Adrenal gland (tissue), 5 donors: ENCODE measurements around the gene C1QTNF9.

Experiments
- POLR2A ChIP-seq, 2 donors: fragments of 450-650 bp; IDR thresholded peaks; one replicate each; pipeline ENCODE4 v1.6.1; 2017; ENCODE audit warnings: antibody characterized with exemption in 2 of 2, mild to moderate bottlenecking in 2 of 2, moderate library complexity in 1 of 2
- TF ChIP-seq, protein P1 (sequence below), 6 experiments: fragments of 450-650 bp in 4 of 6; fragments of 200-600 bp in 2 of 6; sonication (generic) in 1 of 6; IDR thresholded peaks; 1 replicate in 5 of 6; 2 replicates in 1 of 6; pipeline versions ENCODE4 v1.5.1 to v1.8.0; 2016 to 2021; ENCODE audit warnings: antibody characterized with exemption in 6 of 6, mild to moderate bottlenecking in 2 of 6, moderate library complexity in 1 of 6
- donor health status: DM: no; HTN: no; CAD: no.

DNA sequence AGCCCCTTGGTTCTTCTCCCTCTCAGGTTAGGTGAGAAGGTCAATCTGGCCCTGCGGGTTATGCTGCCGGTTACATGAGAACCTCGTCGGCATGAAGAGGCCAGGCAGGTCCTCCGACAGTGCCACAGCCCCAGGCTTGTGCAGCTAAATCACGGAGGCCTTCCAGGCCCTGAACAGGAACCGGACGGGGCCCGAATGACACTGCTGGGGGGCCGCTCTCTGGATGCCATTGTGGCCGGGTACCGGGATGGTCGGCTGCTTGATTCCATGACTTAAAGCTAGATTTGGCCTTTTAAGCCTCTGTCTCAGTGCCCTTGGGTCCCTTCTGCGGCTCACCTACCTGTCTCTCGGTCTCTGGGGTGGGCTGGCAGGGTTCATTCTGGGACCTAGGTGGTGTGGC is 48.4 kb downstream of the C1QTNF9 start:
- TF ChIP-seq, protein P1, sequence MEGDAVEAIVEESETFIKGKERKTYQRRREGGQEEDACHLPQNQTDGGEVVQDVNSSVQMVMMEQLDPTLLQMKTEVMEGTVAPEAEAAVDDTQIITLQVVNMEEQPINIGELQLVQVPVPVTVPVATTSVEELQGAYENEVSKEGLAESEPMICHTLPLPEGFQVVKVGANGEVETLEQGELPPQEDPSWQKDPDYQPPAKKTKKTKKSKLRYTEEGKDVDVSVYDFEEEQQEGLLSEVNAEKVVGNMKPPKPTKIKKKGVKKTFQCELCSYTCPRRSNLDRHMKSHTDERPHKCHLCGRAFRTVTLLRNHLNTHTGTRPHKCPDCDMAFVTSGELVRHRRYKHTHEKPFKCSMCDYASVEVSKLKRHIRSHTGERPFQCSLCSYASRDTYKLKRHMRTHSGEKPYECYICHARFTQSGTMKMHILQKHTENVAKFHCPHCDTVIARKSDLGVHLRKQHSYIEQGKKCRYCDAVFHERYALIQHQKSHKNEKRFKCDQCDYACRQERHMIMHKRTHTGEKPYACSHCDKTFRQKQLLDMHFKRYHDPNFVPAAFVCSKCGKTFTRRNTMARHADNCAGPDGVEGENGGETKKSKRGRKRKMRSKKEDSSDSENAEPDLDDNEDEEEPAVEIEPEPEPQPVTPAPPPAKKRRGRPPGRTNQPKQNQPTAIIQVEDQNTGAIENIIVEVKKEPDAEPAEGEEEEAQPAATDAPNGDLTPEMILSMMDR (IDR thresholded peaks at IDR 0.05) = no peak
- no peak for TF ChIP-seq POLR2A (IDR thresholded peaks at IDR 0.05)
